HepG2 (cell line): ENCODE measurements around the gene DHRS11. TPM values are rescaled to one million over a fixed set of nuclear protein-coding genes. Genes with fewer than 3 reads are reported as not detected.

Experiments used
- AGO1 ChIP-seq: fragments of 200-400 bp; formaldehyde crosslinking; IDR thresholded peaks from 2 replicates; pipeline ENCODE4 v1.6.1; 2017; ENCODE audit warnings: mild to moderate bottlenecking, low read depth, low read length, moderate library complexity; ENCODE audit not compliant: poor library complexity, severe bottlenecking
- ARNT2 ChIP-seq: sonication (generic); formaldehyde crosslinking; IDR thresholded peaks from 2 replicates; pipeline ENCODE4 v1.8.0; 2022; ENCODE audit warnings: mild to moderate bottlenecking, low read depth, missing genetic modification reagents, moderate library complexity
- ATAD3A ChIP-seq: sonication (generic); formaldehyde crosslinking; IDR thresholded peaks from 2 replicates; pipeline ENCODE4 v1.4.0; 2020; ENCODE audit warnings: missing genetic modification reagents
- CBFB ChIP-seq: sonication (generic); formaldehyde crosslinking; IDR thresholded peaks from 2 replicates; pipeline ENCODE4 v1.4.0; 2020; ENCODE audit warnings: missing genetic modification reagents
- CCDC6 ChIP-seq: sonication (generic); formaldehyde crosslinking; IDR thresholded peaks from 2 replicates; pipeline ENCODE4 v1.8.1; 2022; ENCODE audit warnings: mild to moderate bottlenecking, missing genetic modification reagents, moderate library complexity
- CHD2 ChIP-seq: IDR thresholded peaks from 2 replicates; pipeline ENCODE4 v1.6.1; 2011; ENCODE audit warnings: low read depth, low read length, improper control_type of control experiment
- HOXA5 ChIP-seq: sonication (generic); formaldehyde crosslinking; IDR thresholded peaks from 2 replicates; pipeline ENCODE4 v1.4.0; 2020; ENCODE audit warnings: missing genetic modification reagents
- JARID2 ChIP-seq: sonication (generic); formaldehyde crosslinking; IDR thresholded peaks from 2 replicates; pipeline ENCODE4 v1.8.1; 2023; ENCODE audit warnings: missing genetic modification reagents, inconsistent platforms; ENCODE audit not compliant: insufficient replicate concordance
- JDP2 ChIP-seq: sonication (generic); formaldehyde crosslinking; IDR thresholded peaks from 2 replicates; pipeline ENCODE4 v1.8.1; 2022; ENCODE audit warnings: missing genetic modification reagents, borderline replicate concordance
- KDM4B ChIP-seq: sonication (generic); formaldehyde crosslinking; IDR thresholded peaks from 2 replicates; pipeline ENCODE4 v1.4.0; 2020; ENCODE audit warnings: missing genetic modification reagents
- KDM5A ChIP-seq: fragments of 200-600 bp; sonication (generic); IDR thresholded peaks from 2 replicates; pipeline ENCODE4 v1.7.0; 2018; ENCODE audit warnings: antibody characterized with exemption, mild to moderate bottlenecking, low read length, borderline replicate concordance
- MEIS2 ChIP-seq: sonication (generic); formaldehyde crosslinking; IDR thresholded peaks from 2 replicates; pipeline ENCODE4 v1.9.0; 2021; ENCODE audit warnings: mild to moderate bottlenecking, missing genetic modification reagents
- NCOR1 ChIP-seq: fragments of 200-600 bp; sonication (generic); IDR thresholded peaks from 2 replicates; pipeline ENCODE4 v1.7.0; 2017; ENCODE audit warnings: antibody characterized with exemption, low read length, borderline replicate concordance
- SKIL ChIP-seq: sonication (generic); formaldehyde crosslinking; IDR thresholded peaks from 2 replicates; pipeline ENCODE4 v1.8.0; 2022; ENCODE audit warnings: missing genetic modification reagents, mild to moderate bottlenecking, moderate library complexity, borderline replicate concordance
- SMC3 ChIP-seq: IDR thresholded peaks from 2 replicates; pipeline ENCODE4 v1.6.1; 2011; ENCODE audit warnings: low read length, improper control_type of control experiment
- TBX2 ChIP-seq: sonication (generic); formaldehyde crosslinking; IDR thresholded peaks from 2 replicates; pipeline ENCODE4 v1.5.0; 2020; ENCODE audit warnings: missing genetic modification reagents, mild to moderate bottlenecking, borderline replicate concordance
- TP53 ChIP-seq: sonication (generic); formaldehyde crosslinking; conservative IDR thresholded peaks from 2 replicates; pipeline ENCODE4 v1.4.0; 2020; ENCODE audit warnings: missing genetic modification reagents
- ZBTB7B ChIP-seq: sonication (generic); formaldehyde crosslinking; IDR thresholded peaks from 2 replicates; pipeline ENCODE4 v1.4.0; 2020; ENCODE audit warnings: missing genetic modification reagents
- ZFP36L2 ChIP-seq: sonication (generic); formaldehyde crosslinking; IDR thresholded peaks from 2 replicates; pipeline ENCODE4 v1.4.0; 2020; ENCODE audit warnings: missing genetic modification reagents
- ZNF335 ChIP-seq: sonication (generic); formaldehyde crosslinking; IDR thresholded peaks from 2 replicates; pipeline ENCODE4 v1.4.0; 2020; ENCODE audit warnings: missing genetic modification reagents
- ZNF44 ChIP-seq: sonication (generic); formaldehyde crosslinking; IDR thresholded peaks from 2 replicates; pipeline ENCODE4 v1.5.1; 2020; ENCODE audit warnings: mild to moderate bottlenecking, missing genetic modification reagents
- ZNF570 ChIP-seq: sonication (generic); formaldehyde crosslinking; IDR thresholded peaks from 2 replicates; pipeline ENCODE4 v1.4.0; 2020; ENCODE audit warnings: mild to moderate bottlenecking, missing genetic modification reagents, borderline replicate concordance
- ZNF879 ChIP-seq: sonication (generic); formaldehyde crosslinking; IDR thresholded peaks from 2 replicates; pipeline ENCODE4 v1.8.1; 2023; ENCODE audit warnings: missing genetic modification reagents
- ZNF891 ChIP-seq: sonication (generic); formaldehyde crosslinking; IDR thresholded peaks from 2 replicates; pipeline ENCODE4 v1.5.0; 2020; ENCODE audit warnings: mild to moderate bottlenecking, missing genetic modification reagents
- polyA plus RNA-seq, 8 experiments: library from polyadenylated mRNA; depleted of rRNA in 3 of 8; stranded (reverse) in 7 of 8; unstranded in 1 of 8; fragments of >200 nt; fragmentation: Illumina TruSeq in 4 of 8; extraction: Trizol in 4 of 8; gene quantifications; 2 replicates each; pipeline versions ENCODE4 v1.2.1 to v1.2.3, GENCODE V29; 2011 to 2016; ENCODE audit warnings: low read depth in 4 of 8, missing spikeins in 1 of 8, mixed read lengths in 1 of 8; ENCODE audit not compliant: insufficient read depth in 1 of 8
- total RNA-seq, 5 experiments: library from RNA; depleted of rRNA; stranded (reverse); fragments of >200 nt; fragmentation: Illumina TruSeq; extraction: Trizol; gene quantifications; 2 replicates each; pipeline ENCODE4 v1.2.3, GENCODE V29; 2016; ENCODE audit warnings: low read depth in 1 of 5
- TF ChIP-seq, protein P1 (sequence below): sonication (generic); formaldehyde crosslinking; IDR thresholded peaks from 2 replicates; pipeline ENCODE4 v1.4.0; 2020; ENCODE audit warnings: missing genetic modification reagents, borderline replicate concordance

DHRS11 gene
- total and polyA plus RNA-seq, 2 of the 13 experiments (the other 11 are each of a cell fraction or from before 2014, with no cell fraction given) = 28.4 to 41.9 TPM

GRCh38 chr17:36601303-36602029, 9.8 kb downstream of the DHRS11 start, which contains the start of gene MRM1 (continued):
- peak; percentile 87 for TF ChIP-seq HOXA5 (CRISPR knock-in tag)
- TF ChIP-seq ZFP36L2 (CRISPR knock-in tag) = no peak
- TF ChIP-seq MEIS2 (CRISPR knock-in tag) = no peak; the same call in 1 of the 2 replicates
- peak; percentile 64 for TF ChIP-seq TBX2 (CRISPR knock-in tag)
- 0 out of 2 replicates have a peak, but pooled peaks have one; percentile 48 for TF ChIP-seq ARNT2
- no peak for TF ChIP-seq SMC3
- TF ChIP-seq CCDC6 = peak; percentile 77
- no peak for TF ChIP-seq NCOR1
- peak; percentile 59; the same call in 1 of the 2 replicates for TF ChIP-seq TP53 (CRISPR knock-in tag)
- TF ChIP-seq KDM5A = peak; percentile 27; the same call in 1 of the 2 replicates
- TF ChIP-seq AGO1 = peak; percentile 89
- peak; percentile 93 for TF ChIP-seq ZBTB7B (CRISPR knock-in tag)
- TF ChIP-seq CHD2 = no peak
- TF ChIP-seq ZNF44 (CRISPR knock-in tag) = 0 out of 2 replicates have a peak, but pooled peaks have one; percentile 47
- TF ChIP-seq ZNF891 (CRISPR knock-in tag) = 0 out of 2 replicates have a peak, but pooled peaks have one; percentile 24
- no peak for TF ChIP-seq JDP2
- TF ChIP-seq ZNF879 (CRISPR knock-in tag) = peak; percentile 94
- TF ChIP-seq JARID2 (CRISPR knock-in tag) = peak; percentile 34
- no peak for TF ChIP-seq SKIL (CRISPR knock-in tag)
- peak; percentile 95 for TF ChIP-seq ZNF335 (CRISPR knock-in tag)
- no peak for TF ChIP-seq KDM4B
- no peak for TF ChIP-seq ZNF570 (CRISPR knock-in tag)
- no peak for TF ChIP-seq ATAD3A (CRISPR knock-in tag)
- TF ChIP-seq, protein P1, sequence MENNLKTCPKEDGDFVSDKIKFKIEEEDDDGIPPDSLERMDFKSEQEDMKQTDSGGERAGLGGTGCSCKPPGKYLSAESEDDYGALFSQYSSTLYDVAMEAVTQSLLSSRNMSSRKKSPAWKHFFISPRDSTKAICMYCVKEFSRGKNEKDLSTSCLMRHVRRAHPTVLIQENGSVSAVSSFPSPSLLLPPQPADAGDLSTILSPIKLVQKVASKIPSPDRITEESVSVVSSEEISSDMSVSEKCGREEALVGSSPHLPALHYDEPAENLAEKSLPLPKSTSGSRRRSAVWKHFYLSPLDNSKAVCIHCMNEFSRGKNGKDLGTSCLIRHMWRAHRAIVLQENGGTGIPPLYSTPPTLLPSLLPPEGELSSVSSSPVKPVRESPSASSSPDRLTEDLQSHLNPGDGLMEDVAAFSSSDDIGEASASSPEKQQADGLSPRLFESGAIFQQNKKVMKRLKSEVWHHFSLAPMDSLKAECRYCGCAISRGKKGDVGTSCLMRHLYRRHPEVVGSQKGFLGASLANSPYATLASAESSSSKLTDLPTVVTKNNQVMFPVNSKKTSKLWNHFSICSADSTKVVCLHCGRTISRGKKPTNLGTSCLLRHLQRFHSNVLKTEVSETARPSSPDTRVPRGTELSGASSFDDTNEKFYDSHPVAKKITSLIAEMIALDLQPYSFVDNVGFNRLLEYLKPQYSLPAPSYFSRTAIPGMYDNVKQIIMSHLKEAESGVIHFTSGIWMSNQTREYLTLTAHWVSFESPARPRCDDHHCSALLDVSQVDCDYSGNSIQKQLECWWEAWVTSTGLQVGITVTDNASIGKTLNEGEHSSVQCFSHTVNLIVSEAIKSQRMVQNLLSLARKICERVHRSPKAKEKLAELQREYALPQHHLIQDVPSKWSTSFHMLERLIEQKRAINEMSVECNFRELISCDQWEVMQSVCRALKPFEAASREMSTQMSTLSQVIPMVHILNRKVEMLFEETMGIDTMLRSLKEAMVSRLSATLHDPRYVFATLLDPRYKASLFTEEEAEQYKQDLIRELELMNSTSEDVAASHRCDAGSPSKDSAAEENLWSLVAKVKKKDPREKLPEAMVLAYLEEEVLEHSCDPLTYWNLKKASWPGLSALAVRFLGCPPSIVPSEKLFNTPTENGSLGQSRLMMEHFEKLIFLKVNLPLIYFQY = peak; percentile 51; the same call in 1 of the 2 replicates
- 0 out of 2 replicates have a peak, but pooled peaks have one; percentile 31 for TF ChIP-seq CBFB (CRISPR knock-in tag)
